ENCODE data around the gene TGFBRAP1. TPM values are rescaled to one million over a fixed set of nuclear protein-coding genes. Genes with fewer than 3 reads are reported as not detected.

Gene TGFBRAP1
- total and polyA plus RNA-seq, 9 of the 15 experiments (the other 6 are each of a cell fraction or from before 2014, with no cell fraction given) = 3.7 to 18.0 (median 11.0) TPM

- FAIRE-seq = no peak
- TF ChIP-seq ESRRA (IDR thresholded peaks at IDR 0.05; ENCODE audit: borderline replicate concordance, low read depth) = peak; percentile 95
- TF ChIP-seq BHLHE40 (IDR thresholded peaks at IDR 0.05; ENCODE audit: low read length) = no peak
- peak; percentile 21; the same call in 1 of the 2 replicates for TF ChIP-seq DEAF1 (CRISPR knock-in tag; IDR thresholded peaks at IDR 0.05)
- no peak for TF ChIP-seq ZNF76 (CRISPR knock-in tag; IDR thresholded peaks at IDR 0.05; ENCODE audit: borderline replicate concordance)
- TF ChIP-seq RBM17 (IDR thresholded peaks at IDR 0.05; ENCODE audit: borderline replicate concordance, low read depth, low read length) = no peak
- no peak for TF ChIP-seq ATF2 (CRISPR knock-in tag; IDR thresholded peaks at IDR 0.05)
- TF ChIP-seq, protein P1, sequence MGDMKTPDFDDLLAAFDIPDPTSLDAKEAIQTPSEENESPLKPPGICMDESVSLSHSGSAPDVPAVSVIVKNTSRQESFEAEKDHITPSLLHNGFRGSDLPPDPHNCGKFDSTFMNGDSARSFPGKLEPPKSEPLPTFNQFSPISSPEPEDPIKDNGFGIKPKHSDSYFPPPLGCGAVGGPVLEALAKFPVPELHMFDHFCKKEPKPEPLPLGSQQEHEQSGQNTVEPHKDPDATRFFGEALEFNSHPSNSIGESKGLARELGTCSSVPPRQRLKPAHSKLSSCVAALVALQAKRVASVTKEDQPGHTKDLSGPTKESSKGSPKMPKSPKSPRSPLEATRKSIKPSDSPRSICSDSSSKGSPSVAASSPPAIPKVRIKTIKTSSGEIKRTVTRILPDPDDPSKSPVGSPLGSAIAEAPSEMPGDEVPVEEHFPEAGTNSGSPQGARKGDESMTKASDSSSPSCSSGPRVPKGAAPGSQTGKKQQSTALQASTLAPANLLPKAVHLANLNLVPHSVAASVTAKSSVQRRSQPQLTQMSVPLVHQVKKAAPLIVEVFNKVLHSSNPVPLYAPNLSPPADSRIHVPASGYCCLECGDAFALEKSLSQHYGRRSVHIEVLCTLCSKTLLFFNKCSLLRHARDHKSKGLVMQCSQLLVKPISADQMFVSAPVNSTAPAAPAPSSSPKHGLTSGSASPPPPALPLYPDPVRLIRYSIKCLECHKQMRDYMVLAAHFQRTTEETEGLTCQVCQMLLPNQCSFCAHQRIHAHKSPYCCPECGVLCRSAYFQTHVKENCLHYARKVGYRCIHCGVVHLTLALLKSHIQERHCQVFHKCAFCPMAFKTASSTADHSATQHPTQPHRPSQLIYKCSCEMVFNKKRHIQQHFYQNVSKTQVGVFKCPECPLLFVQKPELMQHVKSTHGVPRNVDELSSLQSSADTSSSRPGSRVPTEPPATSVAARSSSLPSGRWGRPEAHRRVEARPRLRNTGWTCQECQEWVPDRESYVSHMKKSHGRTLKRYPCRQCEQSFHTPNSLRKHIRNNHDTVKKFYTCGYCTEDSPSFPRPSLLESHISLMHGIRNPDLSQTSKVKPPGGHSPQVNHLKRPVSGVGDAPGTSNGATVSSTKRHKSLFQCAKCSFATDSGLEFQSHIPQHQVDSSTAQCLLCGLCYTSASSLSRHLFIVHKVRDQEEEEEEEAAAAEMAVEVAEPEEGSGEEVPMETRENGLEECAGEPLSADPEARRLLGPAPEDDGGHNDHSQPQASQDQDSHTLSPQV (IDR thresholded peaks at IDR 0.05) = no peak
Observed at GRCh38 chr2:105377871-105378270, 48.3 kb upstream of the TGFBRAP1 start.

More at GRCh38 chr2:105377871-105378270, 48.3 kb upstream of the TGFBRAP1 start:
- H3K4me3 ChIP-seq = no peak overlapping the region
- peaks cover 48% of the 10 kb centered on the region; the same call in 2 of the 3 replicates for H3K36me3 ChIP-seq (ENCODE audit: control insufficient read depth, insufficient read depth, low read length)
- ChIA-PET CTCF (ENCODE audit: low intra/inter-chr PET ratio) (interaction anchor here (1.2 to 1.9 kb wide), 2 partner anchors 139 to 143 kb away, joined by 4 to 18 read pairs; no protein-coding TSS in a partner anchor), POLR2A (interaction anchor here (0.6 to 2.4 kb wide), 2 partner anchors 17 to 99 kb away, joined by 3 to 7 read pairs; no protein-coding TSS in a partner anchor)
- H3K4me1 ChIP-seq (replicated peaks in 1 of 2; ENCODE audit: control insufficient read depth in 2 of 2, insufficient read depth in 2 of 2, low read length in 2 of 2) = peaks cover 0 to 20% of the 10 kb centered on the region in 2 experiments; a peak in 3 of 5 replicates
- H3K27ac ChIP-seq (ENCODE audit: extremely low read depth, low read depth, low read length) = no peak overlapping the region
- no TSS peak for BruUV-seq (replicated peaks)
- no peaks in the 10 kb centered on the region for H3K79me2 ChIP-seq (ENCODE audit: control insufficient read depth, insufficient read depth, low read length)
- peak; percentile 20; the same call in 1 of the 3 replicates for ATAC-seq
- no peak overlapping the region for H3K4me2 ChIP-seq (ENCODE audit: insufficient read depth, low read length)
- in situ Hi-C loops (cut with MboI) = no loop called here
- H3K27me3 ChIP-seq (ENCODE audit: control insufficient read depth in 2 of 2, insufficient read depth in 2 of 2, low read length in 2 of 2) = no peaks in the 10 kb centered on the region
- no peak overlapping the region for H3K9ac ChIP-seq (ENCODE audit: insufficient read depth in 1 of 2, low read depth in 2 of 2, low read length in 2 of 2)
- H4K20me1 ChIP-seq (replicated peaks; ENCODE audit: control insufficient read depth, insufficient read depth, low read length) = no peaks in the 10 kb centered on the region
- intact Hi-C loops (cut with micrococcal nuclease) = loop anchor here (2.0 kb wide), 1 partner anchor 143 kb away; no protein-coding TSS in a partner anchor
- H3K9me3 ChIP-seq (replicated peaks; ENCODE audit: control insufficient read depth, insufficient read depth, low read depth, low read length) = no peaks in the 10 kb centered on the region
- H3K9me1 ChIP-seq (ENCODE audit: control insufficient read depth, insufficient read depth, low read length) = no peaks in the 10 kb centered on the region
- H2AFZ ChIP-seq (ENCODE audit: low read depth, low read length) = no peak overlapping the region
- 78% methylated on average over 3 of the region's 3 CpGs for WGBS (ENCODE audit: insufficient coverage, low coverage, missing lambda C conversion rate)
- peak in 1 of 4 experiments; percentile 29 for DNase-seq (ENCODE audit: extremely low read depth in 1 of 4, low spot score in 3 of 4)
